Gastrocnemius medialis (tissue), 4 donors: ENCODE results near the gene HOXB8. TPM values are rescaled to one million over a fixed set of nuclear protein-coding genes. Genes with fewer than 3 reads are reported as not detected.
A peak's percentile ranks its signal among the peaks of the same experiment; 100 is the strongest.

Source experiments
- ATAC-seq, 2 donors: fragments of 150-250 bp; one replicate each; pipeline ENCODE4 v1.9.1; 2016
- DNase-seq, 2 donors: peaks; one replicate each; pipeline ENCODE4 v3.0.0-alpha.2; 2019
- H3K27ac ChIP-seq, 4 donors: fragments of 200-600 bp; sonication (generic); 1 replicate in 1 of 4; 2 replicates in 3 of 4; pipeline ENCODE4 v1.5.1; 2016 to 2018; ENCODE audit warnings: mild to moderate bottlenecking in 2 of 4, moderate library complexity in 1 of 4
- H3K27me3 ChIP-seq, 3 donors: fragments of 200-600 bp; sonication (generic) in 2 of 3; 1 replicate in 1 of 3; 2 replicates in 2 of 3; pipeline versions ENCODE4 v1.5.1 to v1.6.0; 2016 to 2019; ENCODE audit warnings: mild to moderate bottlenecking in 1 of 3, moderate library complexity in 1 of 3
- H3K36me3 ChIP-seq, 2 donors: fragments of 200-600 bp; sonication (generic) in 1 of 2; one replicate each; pipeline ENCODE4 v1.5.1; 2017 to 2018
- H3K4me1 ChIP-seq, 2 donors: fragments of 200-600 bp; sonication (generic) in 1 of 2; one replicate each; pipeline ENCODE4 v1.5.1; 2016 to 2017; ENCODE audit warnings: mild to moderate bottlenecking in 2 of 2
- H3K4me3 ChIP-seq, 4 donors: fragments of 200-600 bp; sonication (generic) in 3 of 4; 1 replicate in 1 of 4; 2 replicates in 3 of 4; pipeline ENCODE4 v1.5.1; 2016 to 2019; ENCODE audit warnings: mild to moderate bottlenecking in 2 of 4
- H3K9me3 ChIP-seq, 3 donors: fragments of 200-600 bp; sonication (generic) in 2 of 3; 1 replicate in 1 of 3; 2 replicates in 2 of 3; pipeline ENCODE4 v1.5.1; 2016 to 2019
- CTCF ChIP-seq, 5 experiments: fragments of 450-650 bp in 3 of 5; fragments of 200-600 bp in 2 of 5; sonication (generic) in 2 of 5; IDR thresholded peaks in 4 of 5; conservative IDR thresholded peaks in 1 of 5; 1 replicate in 4 of 5; 2 replicates in 1 of 5; pipeline ENCODE4 v1.5.1; 2016 to 2019; ENCODE audit warnings: antibody characterized with exemption in 5 of 5, mild to moderate bottlenecking in 3 of 5, moderate library complexity in 3 of 5
- POLR2A ChIP-seq, 2 donors: fragments of 450-650 bp; IDR thresholded peaks; one replicate each; pipeline ENCODE4 v1.6.1; 2017; ENCODE audit warnings: antibody characterized with exemption in 2 of 2, mild to moderate bottlenecking in 2 of 2, moderate library complexity in 2 of 2
- in situ Hi-C, 4 donors: fragments of 200-750 bp; cut with MboI; loops; one replicate each; pipeline versions ENCODE4 v1.15.0 to v1.8.0; 2017; ENCODE audit warnings: low sequenced_read_pairs in 4 of 4
- intact Hi-C: fragments of 100-400 bp; cut with DNase I; formaldehyde crosslinking; loops from one replicate; pipeline ENCODE4 v1.15.1; 2023; ENCODE audit warnings: low total_unique reads
- total RNA-seq, 4 donors: library from RNA; depleted of rRNA; stranded (reverse); fragments of >200 nt; gene quantifications; one replicate each; pipeline versions ENCODE4 v1.1.0 to v1.2.3, GENCODE V29; 2016

HOXB8 gene
- total RNA-seq, 4 donors from 2014 or later, result 0.27 TPM; not detected in 3

- TF ChIP-seq POLR2A (IDR thresholded peaks at IDR 0.05) (no peak), CTCF (IDR thresholded peaks at IDR 0.05 in 4 of 5, conservative IDR thresholded peaks at IDR 0.05 in 1 of 5) (no peak)
- no peak for DNase-seq
- intact Hi-C loops (no loop called here), in situ Hi-C loops (no loop called here)
- no peaks in the 10 kb centered on the region for H3K9me3 ChIP-seq
- ATAC-seq, result no peak
- no peaks in the 10 kb centered on the region for H3K36me3 ChIP-seq
- peaks cover 47 to 62% (median 60%) of the 10 kb centered on the region in 3 donors for H3K27me3 ChIP-seq
- H3K27ac ChIP-seq, result peak overlapping the region in 1 of 4 donors; percentile 62
- H3K4me1 ChIP-seq, result peaks cover 9 to 11% of the 10 kb centered on the region in 2 donors
- H3K4me3 ChIP-seq, result no peak overlapping the region
These were observed 30.8 kb downstream of the HOXB8 start for GRCh38 chr17:48584223-48584741.

GRCh38 chr17:48583708-48584222 is 31.3 kb downstream of the HOXB8 start:
- peaks cover 50 to 67% (median 65%) of the 10 kb centered on the region in 3 donors for H3K27me3 ChIP-seq
- intact Hi-C loops (no loop called here), in situ Hi-C loops (no loop called here)
- H3K9me3 ChIP-seq, result no peaks in the 10 kb centered on the region
- peaks cover 9 to 11% of the 10 kb centered on the region in 2 donors for H3K4me1 ChIP-seq
- DNase-seq, result no peak
- H3K36me3 ChIP-seq, result no peaks in the 10 kb centered on the region
- no peak for ATAC-seq
- peak overlapping the region in 3 of 4 donors; percentile 72 to 83 (median 79) for H3K27ac ChIP-seq
- no peak for TF ChIP-seq POLR2A (IDR thresholded peaks at IDR 0.05)
- TF ChIP-seq CTCF (IDR thresholded peaks at IDR 0.05 in 4 of 5, conservative IDR thresholded peaks at IDR 0.05 in 1 of 5), result no peak
- H3K4me3 ChIP-seq, result no peak overlapping the region

GRCh38 chr17:48582750-48583069 is 32.4 kb downstream of the HOXB8 start:
- Histone ChIP-seq H3K27me3 (peaks cover 52 to 75% (median 59%) of the 10 kb centered on the region in 3 donors), H3K4me3 (peak overlapping the region in 3 of 4 donors; percentile 51 to 56 (median 54)), H3K36me3 (no peaks in the 10 kb centered on the region), H3K27ac (peak overlapping the region; percentile 72 to 83 (median 76)), H3K9me3 (no peaks in the 10 kb centered on the region), H3K4me1 (peaks cover 9 to 12% of the 10 kb centered on the region in 2 donors)
- in situ Hi-C loops, result no loop called here
- ATAC-seq (no peak), DNase-seq (no peak)
- no peak for TF ChIP-seq POLR2A (IDR thresholded peaks at IDR 0.05)
- no peak for TF ChIP-seq CTCF (IDR thresholded peaks at IDR 0.05 in 4 of 5, conservative IDR thresholded peaks at IDR 0.05 in 1 of 5)
- intact Hi-C loops, result no loop called here

- Histone ChIP-seq H3K4me3 (peak overlapping the region in 1 of 4 donors; percentile 1), H3K36me3 (no peaks in the 10 kb centered on the region), H3K27ac (peak overlapping the region; percentile 72 to 83 (median 76)), H3K9me3 (no peaks in the 10 kb centered on the region), H3K27me3 (peaks cover 38 to 78% (median 67%) of the 10 kb centered on the region in 3 donors), H3K4me1 (peaks cover 5 to 9% of the 10 kb centered on the region in 2 donors)
- intact Hi-C loops (loop anchor here (2.0 kb wide), 2 partner anchors 31 to 37 kb away; partner anchors contain the start of gene HOXB7), in situ Hi-C loops (no loop called here)
- DNase-seq (no peak), ATAC-seq (no peak)
- TF ChIP-seq POLR2A (IDR thresholded peaks at IDR 0.05) (no peak), CTCF (IDR thresholded peaks at IDR 0.05 in 4 of 5, conservative IDR thresholded peaks at IDR 0.05 in 1 of 5) (no peak)
These were observed 35.1 kb downstream of the HOXB8 start for GRCh38 chr17:48579760-48580554.
